Bronchial epithelial cell (primary cell): Measurements from ENCODE around the gene PRDM12. TPM values are rescaled to one million over a fixed set of nuclear protein-coding genes. Genes with fewer than 3 reads are reported as not detected.

ENCODE experiments used
- DNase-seq: peaks from one replicate; pipeline ENCODE4 v3.0.0-alpha.2; 2010; ENCODE audit warnings: low read depth
- FAIRE-seq: peaks from 2 replicates; lab custom pipeline; 2011; peaks lifted over from hg19 to GRCh38; lab: Jason Lieb, UNC
- H3K27me3 ChIP-seq: 2 replicates; pipeline ENCODE4 v1.5.1; 2011; ENCODE audit warnings: low read length; ENCODE audit not compliant: control insufficient read depth, insufficient read depth
- H3K36me3 ChIP-seq: 2 replicates; pipeline ENCODE4 v1.5.1; 2011; ENCODE audit warnings: low read length; ENCODE audit not compliant: control insufficient read depth, insufficient read depth
- H3K4me3 ChIP-seq: 2 replicates; pipeline ENCODE4 v1.5.1; 2011; ENCODE audit warnings: mild to moderate bottlenecking, low read depth, low read length, control low read depth
- total RNA-seq: library from RNA; depleted of rRNA; stranded (reverse); fragments of >200 nt; gene quantifications from 2 replicates; pipeline ENCODE4 v1.2.1, GENCODE V29; 2014
- TF ChIP-seq, protein P1 (sequence below): IDR thresholded peaks from 2 replicates; pipeline ENCODE4 v1.5.1; 2011; ENCODE audit warnings: mild to moderate bottlenecking, moderate library complexity, low read length, control low read depth, inconsistent platforms; ENCODE audit not compliant: insufficient read depth, severe bottlenecking

Gene PRDM12
- total RNA-seq, 1 donor from 2014 or later: not detected

DNA sequence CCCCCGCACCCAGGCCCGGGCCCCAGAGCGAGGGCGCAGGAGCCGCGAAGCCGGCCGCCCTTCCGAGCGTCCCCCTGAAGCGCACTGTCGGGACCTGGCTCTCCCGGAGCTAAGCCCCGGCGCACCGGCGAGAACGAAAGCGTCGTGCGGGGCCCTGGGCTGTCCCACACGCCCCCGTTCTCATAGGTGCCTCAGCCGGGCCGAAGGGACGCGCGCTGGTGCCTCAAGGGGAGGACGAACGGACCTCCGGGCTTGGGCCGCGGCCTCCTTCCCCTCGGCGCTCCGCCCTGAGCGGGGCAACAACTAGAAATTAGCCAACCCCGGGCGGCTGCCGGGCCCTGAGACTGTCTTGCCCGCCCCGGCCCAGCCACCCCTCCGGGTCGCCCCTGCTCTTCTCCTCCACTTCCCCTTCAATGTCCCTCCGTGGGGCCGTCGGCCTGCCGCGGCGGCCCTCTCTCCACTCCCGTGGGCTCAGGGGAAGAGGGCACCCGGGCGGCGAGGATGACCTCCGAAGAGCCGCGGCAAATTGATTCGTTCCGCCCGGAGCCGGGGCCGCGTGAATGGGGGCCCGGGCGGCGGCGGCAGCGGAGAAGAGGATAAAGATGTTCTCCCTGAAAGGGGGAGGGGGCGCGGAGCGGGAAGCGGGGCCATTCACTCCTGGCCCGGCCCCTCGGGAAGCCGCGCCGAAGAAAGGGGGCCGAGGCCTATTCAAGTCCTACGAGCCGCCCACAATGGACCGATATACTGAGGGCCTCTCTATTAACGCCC is 3.5 kb upstream of the PRDM12 start:
- DNase-seq (no peak), FAIRE-seq (no peak)
- TF ChIP-seq, protein P1, sequence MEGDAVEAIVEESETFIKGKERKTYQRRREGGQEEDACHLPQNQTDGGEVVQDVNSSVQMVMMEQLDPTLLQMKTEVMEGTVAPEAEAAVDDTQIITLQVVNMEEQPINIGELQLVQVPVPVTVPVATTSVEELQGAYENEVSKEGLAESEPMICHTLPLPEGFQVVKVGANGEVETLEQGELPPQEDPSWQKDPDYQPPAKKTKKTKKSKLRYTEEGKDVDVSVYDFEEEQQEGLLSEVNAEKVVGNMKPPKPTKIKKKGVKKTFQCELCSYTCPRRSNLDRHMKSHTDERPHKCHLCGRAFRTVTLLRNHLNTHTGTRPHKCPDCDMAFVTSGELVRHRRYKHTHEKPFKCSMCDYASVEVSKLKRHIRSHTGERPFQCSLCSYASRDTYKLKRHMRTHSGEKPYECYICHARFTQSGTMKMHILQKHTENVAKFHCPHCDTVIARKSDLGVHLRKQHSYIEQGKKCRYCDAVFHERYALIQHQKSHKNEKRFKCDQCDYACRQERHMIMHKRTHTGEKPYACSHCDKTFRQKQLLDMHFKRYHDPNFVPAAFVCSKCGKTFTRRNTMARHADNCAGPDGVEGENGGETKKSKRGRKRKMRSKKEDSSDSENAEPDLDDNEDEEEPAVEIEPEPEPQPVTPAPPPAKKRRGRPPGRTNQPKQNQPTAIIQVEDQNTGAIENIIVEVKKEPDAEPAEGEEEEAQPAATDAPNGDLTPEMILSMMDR: no peak
- no peaks in the 10 kb centered on the region for H3K36me3 ChIP-seq
- peak overlapping the region; percentile 10 for H3K4me3 ChIP-seq
- H3K27me3 ChIP-seq: peaks cover 74% of the 10 kb centered on the region

DNA sequence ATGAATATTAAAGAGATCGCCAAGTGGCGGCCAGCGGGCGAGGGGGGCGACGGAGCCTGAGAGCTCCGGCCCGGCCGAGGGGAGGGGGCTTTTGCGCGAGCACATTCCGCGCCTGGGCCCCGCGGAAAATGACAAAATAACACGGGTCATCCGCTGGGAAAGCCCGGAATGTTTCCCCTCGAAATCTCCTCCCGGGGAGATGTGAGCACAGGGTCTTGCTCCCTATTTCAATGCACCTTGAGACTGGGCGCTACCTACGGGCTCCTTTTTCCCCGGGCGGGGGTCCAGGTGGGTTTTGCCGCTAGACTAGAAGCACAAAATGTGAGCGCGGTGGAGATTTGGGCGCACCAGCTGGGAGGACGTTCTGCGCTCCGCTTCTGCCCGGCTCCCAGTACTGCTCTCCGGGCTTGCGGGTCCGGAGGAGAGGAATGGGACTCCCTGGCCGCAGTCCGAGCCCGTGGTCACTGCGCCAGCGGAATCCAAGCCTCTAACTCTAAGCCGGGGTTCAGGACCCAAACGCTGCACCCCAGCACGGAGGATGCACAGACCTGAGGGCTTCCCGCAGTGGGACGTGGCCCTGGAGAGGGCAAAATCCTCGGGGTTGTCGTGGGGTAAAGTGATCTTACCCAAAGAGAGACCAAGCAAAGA is 2.8 kb upstream of the PRDM12 start:
- Histone ChIP-seq H3K27me3 (peaks cover 76% of the 10 kb centered on the region), H3K36me3 (no peaks in the 10 kb centered on the region), H3K4me3 (no peak overlapping the region)
- FAIRE-seq (no peak), DNase-seq (no peak)
- TF ChIP-seq, protein P1: no peak

GRCh38 chr9:130662099-130662969 is 2.1 kb upstream of the PRDM12 start:
- Histone ChIP-seq H3K27me3 (peaks cover 79% of the 10 kb centered on the region), H3K4me3 (no peak overlapping the region)
- no peak for FAIRE-seq

DNA sequence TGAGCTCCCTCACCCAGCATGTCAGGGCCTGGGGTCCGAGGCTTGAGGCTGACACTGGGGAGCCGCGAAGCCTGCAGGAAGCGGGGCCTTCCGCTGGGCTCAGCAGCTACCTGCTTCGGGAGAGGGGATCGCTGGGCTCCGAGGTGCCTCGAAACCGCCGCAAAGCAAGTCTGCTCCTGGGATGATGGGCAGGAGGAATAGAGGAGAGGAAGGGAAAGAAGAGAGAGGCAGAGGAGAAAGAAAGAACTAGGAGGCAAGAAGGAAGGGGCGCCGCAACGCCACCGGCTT is 1.5 kb upstream of the PRDM12 start:
- no peak overlapping the region for H3K4me3 ChIP-seq
- TF ChIP-seq, protein P1: no peak
- no peak for DNase-seq
- no peaks in the 10 kb centered on the region for H3K36me3 ChIP-seq
- no peak for FAIRE-seq
- peaks cover 85% of the 10 kb centered on the region for H3K27me3 ChIP-seq

More at GRCh38 chr9:130662099-130662969, 2.1 kb upstream of the PRDM12 start:
- TF ChIP-seq, protein P1: no peak
- no peaks in the 10 kb centered on the region for H3K36me3 ChIP-seq
- DNase-seq: no peak

DNA sequence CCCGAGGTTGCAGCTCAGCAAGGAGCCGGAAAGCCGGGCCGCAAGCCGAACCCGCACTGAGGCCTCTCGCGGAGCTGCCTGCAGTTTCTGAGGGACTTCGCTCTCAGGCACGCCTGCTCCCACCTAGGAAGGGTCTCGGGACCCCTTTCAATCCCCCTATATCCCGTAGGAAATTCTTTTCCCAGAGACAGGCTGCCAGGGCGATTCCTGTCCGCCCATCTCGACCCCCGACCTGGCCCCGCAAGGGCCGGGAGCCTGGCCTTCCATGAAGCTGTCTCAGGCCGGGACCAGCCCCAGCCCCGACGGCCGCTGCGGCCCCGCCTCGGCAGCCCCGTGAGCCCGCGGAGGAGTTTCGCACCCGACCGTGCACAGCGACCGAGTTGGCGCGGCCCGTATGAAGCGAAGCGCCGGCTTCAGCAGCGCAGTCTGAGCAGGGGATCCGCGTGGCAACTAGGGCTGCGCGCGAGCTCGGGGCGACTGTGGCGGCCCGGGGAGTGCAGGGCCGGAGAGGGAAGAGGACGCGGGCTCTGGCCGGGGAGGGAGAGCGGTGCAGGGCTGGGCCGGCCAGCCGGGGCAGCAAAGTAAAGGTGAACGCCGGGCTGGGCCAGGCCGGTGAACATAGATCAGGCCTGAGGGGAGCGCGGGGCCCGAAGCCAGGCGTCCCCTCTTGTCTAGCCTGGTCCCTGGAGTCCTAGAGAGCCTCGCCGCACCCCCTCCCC is 977 bp upstream of the PRDM12 start:
- Histone ChIP-seq H3K36me3 (no peaks in the 10 kb centered on the region), H3K27me3 (peaks cover 83% of the 10 kb centered on the region), H3K4me3 (no peak overlapping the region)
- TF ChIP-seq, protein P1: no peak
- FAIRE-seq: no peak
- no peak for DNase-seq
